K562 (cell line): ENCODE measurements around the gene FOCAD. TPM values are rescaled to one million over a fixed set of nuclear protein-coding genes. Genes with fewer than 3 reads are reported as not detected.

Experiments
- ATAC-seq: fragments of 200-7000 bp; cut with Tn5 transposase; 3 replicates; pipeline ENCODE4 v1.9.1; 2020; ENCODE audit warnings: moderate library complexity
- BruUV-seq: library from RNA; stranded (reverse); fragments of 400-500 nt; replicated peaks from 2 replicates; lab custom pipeline; 2021; lab: Mats Ljungman, UMichigan
- CTCF ChIA-PET: fragments of 300-600 bp; formaldehyde crosslinking; extraction: SDS; loops from one replicate; lab custom pipeline; 2021; ENCODE audit warnings: low intra/inter-chr PET ratio; lab: Yijun Ruan, JAX
- POLR2A ChIA-PET: fragments of 300-600, 350-650 bp; sonication (Branson Sonifier 250); formaldehyde crosslinking; extraction: SDS; loops from one replicate; lab custom pipeline; 2021; ENCODE audit warnings: antibody characterized with exemption, inconsistent platforms; lab: Yijun Ruan, JAX
- DNase-seq, 4 experiments: peaks; one replicate each; pipeline versions ENCODE4 v3.0.0 to v3.0.0-alpha.2; 2011 to 2018; ENCODE audit warnings: low spot score in 3 of 4, mixed read lengths in 3 of 4; ENCODE audit errors: extremely low read depth in 1 of 4
- FAIRE-seq: peaks from 2 replicates; lab custom pipeline; 2011; peaks lifted over from hg19 to GRCh38; lab: Jason Lieb, UNC
- H2AFZ ChIP-seq: 2 replicates; pipeline ENCODE4 v1.6.0; 2011; ENCODE audit warnings: low read depth, low read length, control low read depth, inconsistent platforms
- H3K27ac ChIP-seq: fragments of 200-600 bp; 3 replicates; pipeline ENCODE4 v1.8.0; 2011; ENCODE audit warnings: low read depth, mild to moderate bottlenecking, control low read depth, inconsistent platforms, low read length, moderate library complexity, mixed read lengths; ENCODE audit errors: extremely low read depth
- H3K27me3 ChIP-seq, 2 experiments: fragments of 300-600 bp in 1 of 2; 2 replicates in 1 of 2; 3 replicates in 1 of 2; pipeline versions ENCODE4 v1.6.0 to v1.8.0; 2011; ENCODE audit warnings: inconsistent platforms in 2 of 2, low read length in 2 of 2, mild to moderate bottlenecking in 1 of 2, mixed read lengths in 1 of 2, moderate library complexity in 1 of 2; ENCODE audit not compliant: control insufficient read depth in 2 of 2, insufficient read depth in 2 of 2
- H3K36me3 ChIP-seq: fragments of 300-600 bp; 3 replicates; pipeline ENCODE4 v1.8.0; 2011; ENCODE audit warnings: mild to moderate bottlenecking, low read length, inconsistent platforms; ENCODE audit not compliant: control insufficient read depth, insufficient read depth
- H3K4me1 ChIP-seq, 2 experiments: fragments of 200-600 bp in 1 of 2; replicated peaks in 1 of 2; 2 replicates in 1 of 2; 3 replicates in 1 of 2; pipeline versions ENCODE4 v1.5.1 to v1.8.0; 2011; ENCODE audit warnings: inconsistent platforms in 2 of 2, low read length in 2 of 2, mild to moderate bottlenecking in 1 of 2, mixed read lengths in 1 of 2, moderate library complexity in 1 of 2; ENCODE audit not compliant: control insufficient read depth in 2 of 2, insufficient read depth in 2 of 2
- H3K4me2 ChIP-seq: 2 replicates; pipeline ENCODE4 v1.6.1; 2011; ENCODE audit warnings: low read length, control low read depth, inconsistent platforms, mixed read lengths; ENCODE audit not compliant: insufficient read depth
- H3K4me3 ChIP-seq: fragments of 200-600 bp; sonication (generic), shearing (Covaris generic); 2 replicates; pipeline ENCODE4 v1.5.1; 2016; ENCODE audit warnings: control low read depth, inconsistent platforms
- H3K79me2 ChIP-seq: fragments of 200-600 bp; 3 replicates; pipeline ENCODE4 v1.8.0; 2011; ENCODE audit warnings: low read length, inconsistent platforms; ENCODE audit not compliant: control insufficient read depth, insufficient read depth
- H3K9ac ChIP-seq, 2 experiments: 2 replicates each; pipeline versions ENCODE4 v1.6.0 to v1.6.1; 2011; ENCODE audit warnings: low read depth in 2 of 2, low read length in 2 of 2, control low read depth in 1 of 2, inconsistent platforms in 1 of 2, mild to moderate bottlenecking in 1 of 2, mixed read lengths in 1 of 2; ENCODE audit not compliant: insufficient read depth in 1 of 2
- H3K9me1 ChIP-seq: one replicate; pipeline ENCODE4 v1.6.0; 2011; ENCODE audit warnings: inconsistent platforms, mild to moderate bottlenecking, low read length, moderate library complexity; ENCODE audit not compliant: control insufficient read depth, insufficient read depth
- H3K9me3 ChIP-seq: replicated peaks from 2 replicates; pipeline ENCODE4 v1.5.1; 2011; ENCODE audit warnings: low read depth, low read length, inconsistent platforms; ENCODE audit not compliant: control insufficient read depth, insufficient read depth
- H4K20me1 ChIP-seq: replicated peaks from 2 replicates; pipeline ENCODE4 v1.6.1; 2011; ENCODE audit warnings: low read length, inconsistent platforms, mixed read lengths; ENCODE audit not compliant: control insufficient read depth, insufficient read depth
- BACH1 ChIP-seq: fragments of 200-800 bp; sonication (Bioruptor generic); IDR thresholded peaks from 2 replicates; pipeline ENCODE4 v1.6.1; 2016; ENCODE audit warnings: missing genetic modification characterization, missing compliant biosample characterization
- BCL6 ChIP-seq: fragments of 250-450 bp; sonication (Bioruptor Pico); IDR thresholded peaks from 2 replicates; pipeline ENCODE4 v1.4.0; 2020
- FOXA1 ChIP-seq: fragments of 450-650 bp; IDR thresholded peaks from 2 replicates; pipeline ENCODE4 v1.6.1; 2016; ENCODE audit warnings: mild to moderate bottlenecking, borderline replicate concordance
- HNRNPL ChIP-seq: fragments of 200-400 bp; formaldehyde crosslinking; IDR thresholded peaks from 2 replicates; pipeline ENCODE4 v1.6.1; 2017; ENCODE audit warnings: low read depth, mild to moderate bottlenecking, low read length
- KDM4B ChIP-seq, 2 experiments: fragments of 450-650 bp in 1 of 2; sonication (generic) in 1 of 2; IDR thresholded peaks; 2 replicates each; pipeline ENCODE4 v1.6.1; 2016 to 2017; ENCODE audit warnings: borderline replicate concordance in 2 of 2, antibody characterized with exemption in 1 of 2, low read depth in 1 of 2, mild to moderate bottlenecking in 1 of 2
- NKRF ChIP-seq: fragments of 450-650 bp; IDR thresholded peaks from 2 replicates; pipeline ENCODE4 v1.6.1; 2016; ENCODE audit warnings: borderline replicate concordance
- NR4A1 ChIP-seq, 2 experiments: fragments of 250-450 bp in 1 of 2; fragments of 450-650 bp in 1 of 2; sonication (Bioruptor Pico) in 1 of 2; IDR thresholded peaks; 2 replicates each; pipeline versions ENCODE4 v1.4.0 to v1.6.1; 2016 to 2020; ENCODE audit warnings: mild to moderate bottlenecking in 2 of 2, missing compliant biosample characterization in 1 of 2, missing genetic modification characterization in 1 of 2, moderate library complexity in 1 of 2
- RFX5 ChIP-seq: IDR thresholded peaks from 2 replicates; pipeline ENCODE4 v1.6.1; 2011; ENCODE audit warnings: low read depth, mild to moderate bottlenecking, improper control_type of control experiment, low read length
- ZFP1 ChIP-seq: fragments of 450-650 bp; formaldehyde crosslinking; IDR thresholded peaks from 2 replicates; pipeline ENCODE4 v1.4.0; 2020; ENCODE audit warnings: mild to moderate bottlenecking, mixed read lengths
- ZNF695 ChIP-seq: fragments of 450-650 bp; formaldehyde crosslinking; IDR thresholded peaks from 2 replicates; pipeline ENCODE4 v1.4.0; 2020; ENCODE audit warnings: mild to moderate bottlenecking, moderate library complexity
- WGBS: fragments of 100-300 bp; shearing (Covaris generic); methylation state at CpG from one replicate; pipeline ENCODE4 v1.1.6; 2016; ENCODE audit warnings: low coverage, mixed read lengths; ENCODE audit not compliant: insufficient coverage; ENCODE audit errors: missing lambda C conversion rate; 5-methylcytosine and 5-hydroxymethylcytosine counted together
- in situ Hi-C: fragments of 300-500 bp; cut with MboI; formaldehyde crosslinking; loops from 4 replicates; pipeline ENCODE4 v1.15.0; 2018; ENCODE audit warnings: inconsistent platforms, mixed read lengths
- intact Hi-C: fragments of 100-400 bp; cut with micrococcal nuclease; formaldehyde crosslinking; loops from 2 replicates; pipeline ENCODE4 v1.14.2; 2022
- polyA plus RNA-seq, 8 experiments: library from polyadenylated mRNA; depleted of rRNA in 4 of 8; stranded (reverse) in 5 of 8; unstranded in 3 of 8; fragments of >200 nt; fragmentation: Nextera tagmentation in 2 of 8; fragmentation: Illumina TruSeq in 1 of 8; extraction: Ambion mirVana in 2 of 8; extraction: Trizol in 1 of 8; gene quantifications; 2 replicates each; pipeline versions ENCODE4 v1.2.1 to v1.2.3, GENCODE V29; 2011 to 2014; ENCODE audit warnings: inconsistent platforms in 1 of 8, missing spikeins in 1 of 8
- total RNA-seq, 7 experiments: library from RNA; depleted of rRNA in 6 of 7; stranded (reverse); fragments of >200 nt in 6 of 7; fragmentation: Illumina TruSeq in 2 of 7; extraction: Trizol in 2 of 7; gene quantifications; 2 replicates each; pipeline versions ENCODE4 v1.2.1 to v1.2.3, GENCODE V29; 2011 to 2021; ENCODE audit warnings: low replicate concordance in 1 of 7
- TF ChIP-seq, protein P1 (sequence below): IDR thresholded peaks from 2 replicates; pipeline ENCODE4 v1.6.1; 2014; ENCODE audit warnings: antibody characterized with exemption

Gene FOCAD
- total and polyA plus RNA-seq, 9 of the 15 experiments (the other 6 are each of a cell fraction or from before 2014, with no cell fraction given) = 0.13 to 2.4 (median 1.6) TPM

GRCh38 chr9:20775683-20776082, 91.6 kb downstream of the FOCAD start:
- H3K36me3 ChIP-seq = no peaks in the 10 kb centered on the region
- no peaks in the 10 kb centered on the region for H3K79me2 ChIP-seq
- H3K9me3 ChIP-seq = no peaks in the 10 kb centered on the region
- no peak overlapping the region for H2AFZ ChIP-seq
- H3K27ac ChIP-seq = no peak overlapping the region
- no peaks in the 10 kb centered on the region for H3K27me3 ChIP-seq
- no peaks in the 10 kb centered on the region for H4K20me1 ChIP-seq
- ChIA-PET CTCF (no interaction called here), POLR2A (no interaction called here)
- FAIRE-seq (no peak), DNase-seq (no peak), ATAC-seq (no peak)
- TF ChIP-seq BCL6 (CRISPR knock-in tag) = no peak
- TF ChIP-seq ZFP1 (CRISPR knock-in tag) = no peak
- no peak for TF ChIP-seq NKRF
- TF ChIP-seq HNRNPL = no peak
- WGBS = no CpG with 5 or more reads among the region's 2 CpGs
- no peak overlapping the region for H3K9ac ChIP-seq
- no peak overlapping the region for H3K4me3 ChIP-seq
- no peak overlapping the region for H3K4me2 ChIP-seq
- H3K4me1 ChIP-seq = no peaks in the 10 kb centered on the region
- intact Hi-C loops = no loop called here
- H3K9me1 ChIP-seq = no peaks in the 10 kb centered on the region
- in situ Hi-C loops = no loop called here
- BruUV-seq = no TSS peak

GRCh38 chr9:20781092-20781491, 97.0 kb downstream of the FOCAD start:
- no TSS peak for BruUV-seq
- in situ Hi-C loops = no loop called here
- no peaks in the 10 kb centered on the region for H3K79me2 ChIP-seq
- H3K4me2 ChIP-seq = no peak overlapping the region
- H3K27me3 ChIP-seq = no peaks in the 10 kb centered on the region
- H4K20me1 ChIP-seq = no peaks in the 10 kb centered on the region
- no peaks in the 10 kb centered on the region for H3K4me1 ChIP-seq
- no peaks in the 10 kb centered on the region for H3K9me1 ChIP-seq
- no peak overlapping the region for H2AFZ ChIP-seq
- no peak overlapping the region for H3K9ac ChIP-seq
- no peak for FAIRE-seq
- TF ChIP-seq FOXA1 (no peak), RFX5 (no peak), BACH1 (tag) (no peak), ZNF695 (no peak), KDM4B (IDR thresholded peaks at IDR 0.05; ENCODE audit: borderline replicate concordance in 2 of 2, low read depth in 1 of 2) (no peak), NR4A1 (CRISPR knock-in tag; IDR thresholded peaks at IDR 0.05) (no peak), NR4A1 (tag; IDR thresholded peaks at IDR 0.05) (no peak)
- TF ChIP-seq, protein P1, sequence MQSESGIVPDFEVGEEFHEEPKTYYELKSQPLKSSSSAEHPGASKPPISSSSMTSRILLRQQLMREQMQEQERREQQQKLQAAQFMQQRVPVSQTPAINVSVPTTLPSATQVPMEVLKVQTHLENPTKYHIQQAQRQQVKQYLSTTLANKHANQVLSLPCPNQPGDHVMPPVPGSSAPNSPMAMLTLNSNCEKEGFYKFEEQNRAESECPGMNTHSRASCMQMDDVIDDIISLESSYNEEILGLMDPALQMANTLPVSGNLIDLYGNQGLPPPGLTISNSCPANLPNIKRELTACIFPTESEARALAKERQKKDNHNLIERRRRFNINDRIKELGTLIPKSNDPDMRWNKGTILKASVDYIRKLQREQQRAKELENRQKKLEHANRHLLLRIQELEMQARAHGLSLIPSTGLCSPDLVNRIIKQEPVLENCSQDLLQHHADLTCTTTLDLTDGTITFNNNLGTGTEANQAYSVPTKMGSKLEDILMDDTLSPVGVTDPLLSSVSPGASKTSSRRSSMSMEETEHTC = no peak
- TF ChIP-seq, all 486 proteins: peak for 0
- CTCF ChIA-PET = no interaction called here
- Histone ChIP-seq H3K27ac (no peak overlapping the region), H3K4me3 (no peak overlapping the region), H3K9me3 (no peaks in the 10 kb centered on the region), H3K36me3 (no peaks in the 10 kb centered on the region)
- POLR2A ChIA-PET = no interaction called here
- no peak for ATAC-seq
- intact Hi-C loops = no loop called here
- no peak for DNase-seq
